GM12801 (cell line): ENCODE data around the gene MACROD2.

Source experiments
- CTCF ChIP-seq: IDR thresholded peaks from one replicate; pipeline ENCODE4 v1.5.1; 2011; ENCODE audit warnings: control low read depth; ENCODE audit not compliant: insufficient read length; ENCODE audit errors: extremely low read depth

MACROD2 gene

DNA sequence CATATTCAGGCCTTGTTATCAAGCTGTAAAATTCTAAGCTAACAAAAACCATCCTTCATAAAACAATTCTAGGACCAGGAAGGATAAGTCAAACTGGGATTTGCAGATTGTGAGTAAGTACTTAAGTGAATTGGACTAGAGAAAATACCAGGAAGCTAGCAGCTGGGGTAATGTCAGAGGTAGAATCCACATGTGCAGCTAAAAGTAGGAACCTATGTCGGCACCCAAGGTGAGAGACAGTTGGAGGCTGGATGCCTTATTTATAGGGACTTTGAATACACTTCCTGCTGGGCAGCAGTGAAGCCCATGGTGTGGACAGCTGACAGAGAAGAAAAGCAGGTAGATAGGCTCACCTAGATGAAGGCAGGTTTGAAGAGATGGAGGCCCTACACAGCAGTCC lies 214.8 kb downstream of the MACROD2 start:
- TF ChIP-seq CTCF = no peak

GRCh38 chr20:14214046-14214445 lies 218.7 kb downstream of the MACROD2 start:
- no peak for TF ChIP-seq CTCF

- TF ChIP-seq CTCF = no peak
Observed at GRCh38 chr20:14219801-14220461, 224.6 kb downstream of the MACROD2 start.

GRCh38 chr20:14220986-14221385 lies 225.7 kb downstream of the MACROD2 start:
- no peak for TF ChIP-seq CTCF

- TF ChIP-seq CTCF = no peak
Observed at GRCh38 chr20:14223806-14224205, 228.5 kb downstream of the MACROD2 start.

GRCh38 chr20:14232650-14233049 lies 237.3 kb downstream of the MACROD2 start:
- no peak for TF ChIP-seq CTCF

DNA sequence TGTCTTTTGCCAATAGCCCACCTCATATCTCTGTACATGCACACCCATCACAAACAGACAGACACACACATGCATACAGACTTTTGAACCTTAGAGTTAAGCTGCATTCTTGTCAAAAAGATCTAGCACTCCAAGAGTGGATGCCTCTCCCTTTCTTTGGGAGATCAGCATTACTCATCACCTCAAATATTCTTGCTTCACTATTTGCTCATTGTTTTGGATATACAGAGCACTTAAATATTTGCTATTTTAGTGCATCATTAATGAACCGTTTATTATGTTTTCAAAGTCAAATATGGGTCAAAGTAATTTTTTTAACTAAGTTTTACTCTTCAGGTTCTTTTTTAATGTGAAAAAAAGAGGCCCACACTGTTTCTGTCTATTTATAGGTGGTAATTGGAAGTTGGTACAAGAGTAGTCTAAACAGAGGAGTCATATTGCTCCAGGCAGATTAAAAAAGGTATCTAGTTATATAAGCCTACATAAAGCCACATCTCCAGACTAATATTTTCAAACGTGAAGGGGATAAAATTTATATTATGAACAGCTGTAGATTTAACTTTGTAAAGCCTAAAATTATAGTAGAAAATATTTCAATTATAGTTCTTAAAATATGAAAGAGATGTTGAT lies 239.5 kb downstream of the MACROD2 start:
- TF ChIP-seq CTCF = no peak
